GM18867 (cell line): Measurements from ENCODE around the gene WDR36.

Source experiments
- ATAC-seq: cut with Tn5 transposase; IDR thresholded peaks from one replicate; pipeline ENCODE4 v1.9.1; 2021; ENCODE audit warnings: mild to moderate bottlenecking, moderate library complexity; ENCODE audit not compliant: unreplicated experiment

WDR36 gene

GRCh38 chr5:111099058-111099778 lies 7.1 kb downstream of the WDR36 start:
- ATAC-seq: no peak

- no peak for ATAC-seq
Observed at GRCh38 chr5:111106320-111106948, 14.3 kb downstream of the WDR36 start.

- no peak for ATAC-seq
Observed at GRCh38 chr5:111107371-111107770, 15.2 kb downstream of the WDR36 start.

DNA sequence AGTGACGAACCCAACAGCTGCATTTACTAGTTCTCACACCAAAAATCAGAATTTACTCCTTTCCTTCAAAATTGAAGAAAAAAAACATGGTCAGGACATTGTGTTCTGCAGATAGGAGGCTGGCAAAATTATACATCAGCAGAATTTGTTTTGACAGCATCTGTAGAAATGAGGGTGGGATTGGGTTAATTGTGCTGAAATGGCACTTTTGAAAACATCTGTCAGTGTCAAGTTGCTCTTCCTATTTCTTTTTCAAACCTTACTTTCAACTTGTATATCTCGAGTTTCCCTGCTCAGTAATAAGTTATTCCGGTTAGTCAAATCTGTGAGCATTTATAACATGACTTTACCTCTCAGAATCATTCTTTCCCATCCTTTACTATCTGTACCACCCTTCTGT lies 19.8 kb downstream of the WDR36 start:
- ATAC-seq: no peak

GRCh38 chr5:111113678-111114077 lies 21.5 kb downstream of the WDR36 start:
- ATAC-seq: no peak

DNA sequence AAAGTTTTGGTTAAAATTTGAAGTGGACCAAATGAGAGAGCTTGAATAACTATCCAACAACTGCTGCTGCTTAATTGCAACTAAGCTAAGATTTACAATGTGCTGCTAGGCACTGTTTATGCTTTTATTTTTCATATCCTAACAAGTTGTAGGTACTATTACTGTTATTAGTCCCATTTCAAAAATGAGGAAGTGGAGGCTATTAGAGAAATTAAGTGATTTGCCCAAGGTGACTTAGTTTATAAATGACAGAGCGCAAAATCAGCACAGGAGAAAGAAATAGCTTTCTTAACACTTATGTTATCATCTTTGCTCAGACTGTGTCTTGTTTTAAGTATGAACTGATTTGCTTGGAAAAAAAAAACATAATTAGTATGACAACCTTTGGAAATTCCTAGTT lies 23.1 kb downstream of the WDR36 start:
- ATAC-seq: no peak

- ATAC-seq: no peak
Observed at GRCh38 chr5:111116550-111116949, 24.4 kb downstream of the WDR36 start.

- ATAC-seq: no peak
Observed at GRCh38 chr5:111117136-111117535, 25.0 kb downstream of the WDR36 start.

DNA sequence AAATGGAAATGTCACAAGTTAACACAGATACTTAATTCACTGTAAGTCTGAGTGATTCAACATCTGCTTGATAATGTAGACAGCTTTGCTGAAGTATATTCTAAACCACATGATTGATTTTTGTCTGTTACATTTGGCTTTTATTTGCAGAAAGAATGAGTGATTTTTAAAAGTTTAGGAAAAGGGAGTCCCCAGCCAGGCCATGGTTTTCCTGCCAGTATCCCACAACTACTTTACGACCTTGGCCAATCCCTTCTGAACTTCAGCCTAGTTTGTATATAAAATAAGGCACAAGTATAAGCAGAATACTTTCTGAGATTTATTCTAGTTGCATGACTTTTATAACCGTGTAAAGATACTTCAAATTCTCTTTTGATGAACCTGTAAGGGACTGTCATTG lies 27.1 kb downstream of the WDR36 start:
- no peak for ATAC-seq

DNA sequence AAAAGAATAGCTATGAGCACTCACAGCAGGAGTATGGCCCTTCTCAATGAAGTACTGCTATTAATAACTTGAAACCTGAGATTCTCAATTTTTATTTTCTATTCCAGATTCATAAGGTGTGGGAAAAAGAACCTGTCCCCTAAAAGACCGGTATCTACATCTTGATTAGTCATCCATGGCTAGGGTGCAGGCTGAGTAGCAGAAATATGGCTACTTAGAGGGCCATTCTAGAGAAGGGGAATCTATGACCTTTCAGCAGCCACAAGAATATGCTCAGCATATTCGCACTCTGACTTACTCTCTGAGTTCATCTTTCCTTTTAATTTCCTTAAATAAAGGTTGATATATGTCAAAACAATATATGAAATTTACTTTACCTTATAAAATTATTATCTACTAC lies 27.7 kb downstream of the WDR36 start:
- no peak for ATAC-seq

- no peak for ATAC-seq
Observed at GRCh38 chr5:111120911-111121310, 28.8 kb downstream of the WDR36 start.

DNA sequence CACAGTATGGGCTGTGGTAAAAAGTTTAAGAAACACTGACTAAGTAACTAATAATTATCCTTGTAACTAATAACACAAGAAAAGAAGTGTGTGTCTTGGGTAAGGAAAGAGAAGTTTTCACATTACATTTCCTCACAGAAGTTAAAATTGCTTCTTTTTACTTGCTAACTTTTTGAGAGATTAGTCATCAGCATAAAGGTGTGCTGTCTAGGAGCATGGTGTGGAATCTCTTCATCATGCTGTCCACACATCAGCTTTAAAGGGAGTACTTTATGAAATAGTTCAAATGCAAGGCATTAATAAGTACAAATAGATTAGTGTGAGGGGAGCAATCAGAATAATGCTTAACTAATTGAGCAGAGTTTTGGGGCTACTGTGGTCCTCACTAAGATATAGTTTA lies 29.8 kb downstream of the WDR36 start:
- no peak for ATAC-seq

DNA sequence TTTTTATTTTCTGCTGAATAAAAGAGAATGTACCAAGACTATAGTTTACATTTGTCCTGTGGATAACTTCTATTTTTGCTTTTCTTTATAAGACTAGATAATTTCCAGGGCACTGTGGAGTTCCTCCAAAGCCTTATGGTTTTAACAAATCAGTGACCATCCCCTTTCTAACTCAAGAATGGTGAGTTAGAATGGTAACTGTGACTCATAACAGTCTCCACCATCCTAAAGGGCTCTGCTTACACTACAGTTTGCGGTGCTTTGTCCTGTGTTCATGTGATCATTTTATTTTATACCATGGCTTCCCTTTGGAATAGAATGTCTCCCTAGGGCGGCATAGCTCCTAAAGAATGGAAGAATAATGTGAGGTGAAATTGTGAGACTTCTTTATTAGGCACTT lies 30.2 kb downstream of the WDR36 start:
- ATAC-seq: no peak

DNA sequence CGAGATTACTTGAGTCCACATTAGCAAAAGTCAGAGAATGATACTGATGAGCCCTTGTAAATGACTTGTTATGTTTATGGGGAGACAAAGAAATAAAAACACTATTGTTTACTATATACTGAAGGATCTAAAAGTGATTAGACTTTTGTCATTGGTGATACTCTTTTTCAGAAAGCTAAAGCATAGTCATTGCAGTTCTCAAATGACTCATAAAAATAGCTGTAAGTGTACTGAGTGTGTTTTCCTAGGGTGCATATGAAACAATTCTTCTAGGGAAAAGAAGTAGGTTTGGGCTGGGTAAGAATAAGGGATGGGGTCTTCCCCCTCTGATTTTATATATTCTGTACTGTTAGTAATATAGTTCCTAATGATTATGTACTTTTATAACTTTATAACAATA lies 32.6 kb downstream of the WDR36 start:
- ATAC-seq: no peak

- ATAC-seq: no peak
Observed at GRCh38 chr5:111126896-111127295, 34.7 kb downstream of the WDR36 start.

GRCh38 chr5:111127453-111128195 lies 35.5 kb downstream of the WDR36 start:
- ATAC-seq: no peak

DNA sequence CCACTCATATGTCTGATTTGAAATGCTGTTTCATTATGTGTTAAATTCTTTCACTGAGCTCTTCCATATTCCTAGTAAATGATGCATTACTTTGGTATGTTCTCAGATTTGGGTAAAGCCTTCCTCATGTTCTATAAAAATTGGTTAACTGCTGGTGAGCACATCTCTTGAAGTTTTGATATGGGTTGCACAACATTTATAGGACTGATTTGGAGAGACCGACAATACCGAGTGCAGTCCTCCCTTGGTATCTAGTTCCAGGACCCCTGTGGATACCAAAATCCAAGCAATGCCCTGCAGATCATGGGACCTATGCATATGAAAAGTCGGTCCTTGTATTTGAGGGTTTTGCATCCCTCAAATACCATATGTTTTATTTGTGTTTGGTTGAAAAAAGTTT lies 37.8 kb downstream of the WDR36 start:
- no peak for ATAC-seq

- ATAC-seq: no peak
Observed at GRCh38 chr5:111131356-111131755, 39.2 kb downstream of the WDR36 start.

- ATAC-seq: no peak
Observed at GRCh38 chr5:111132076-111132475, 39.9 kb downstream of the WDR36 start.

GRCh38 chr5:111132731-111133435 lies 40.7 kb downstream of the WDR36 start:
- ATAC-seq: no peak

DNA sequence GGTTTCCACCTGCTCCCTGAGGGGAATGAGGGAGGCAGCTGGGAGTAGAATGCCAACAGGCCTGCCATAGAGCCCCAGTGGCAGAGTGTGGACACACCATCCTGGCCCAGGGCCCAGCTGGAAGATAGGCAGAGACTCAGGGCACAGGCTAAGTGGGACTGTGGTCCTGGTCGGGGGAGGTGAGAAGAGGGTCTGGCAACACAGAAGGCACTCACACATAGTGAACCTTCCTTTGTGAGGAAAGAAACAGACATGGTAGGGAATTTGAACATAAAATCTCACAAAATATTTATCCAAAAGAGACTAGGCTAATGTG lies 41.2 kb downstream of the WDR36 start:
- ATAC-seq: no peak

DNA sequence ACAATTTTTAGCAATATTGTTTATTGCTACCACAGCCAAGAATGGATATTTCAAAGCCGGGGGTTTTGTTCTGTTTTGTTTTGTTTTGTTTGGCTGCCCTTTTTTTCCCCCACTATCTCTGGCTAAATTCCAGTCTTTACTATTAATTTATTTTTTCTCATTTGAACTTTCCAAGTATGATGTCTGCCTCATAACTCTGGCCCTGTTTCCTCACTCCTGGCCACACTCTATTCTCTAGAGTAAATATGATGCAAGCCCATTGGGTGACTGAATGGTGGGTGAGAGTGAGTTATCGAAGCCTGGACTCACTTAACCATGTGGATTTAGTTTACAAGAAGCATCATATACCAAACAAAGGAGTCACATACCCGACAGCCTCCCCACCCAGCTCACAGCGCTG lies 41.9 kb downstream of the WDR36 start:
- ATAC-seq: no peak
